HG02588 (cell line): ENCODE measurements around the gene IQCM.
A peak's percentile ranks its signal among the peaks of the same experiment; 100 is the strongest.

ENCODE experiments used
- ATAC-seq: cut with Tn5 transposase; IDR thresholded peaks from one replicate; pipeline ENCODE4 v1.9.1; 2021; ENCODE audit warnings: mild to moderate bottlenecking, moderate library complexity; ENCODE audit not compliant: unreplicated experiment

Gene IQCM

GRCh38 chr4:149781150-149781549 is 34.5 kb downstream of the IQCM start:
- no peak for ATAC-seq

GRCh38 chr4:149768477-149768876 is 47.2 kb downstream of the IQCM start:
- ATAC-seq = no peak

- no peak for ATAC-seq
Observed at GRCh38 chr4:149766135-149766534, 49.5 kb downstream of the IQCM start.

- ATAC-seq = no peak
Observed at GRCh38 chr4:149765630-149766029, 50.0 kb downstream of the IQCM start.

GRCh38 chr4:149755969-149756368 is 59.7 kb downstream of the IQCM start:
- ATAC-seq = no peak

GRCh38 chr4:149754526-149754925 is 61.1 kb downstream of the IQCM start:
- no peak for ATAC-seq

- no peak for ATAC-seq
Observed at GRCh38 chr4:149752729-149753128, 62.9 kb downstream of the IQCM start.

- no peak for ATAC-seq
Observed at GRCh38 chr4:149751174-149751573, 64.5 kb downstream of the IQCM start.

GRCh38 chr4:149749784-149750183 is 65.9 kb downstream of the IQCM start:
- ATAC-seq = no peak

- no peak for ATAC-seq
Observed at GRCh38 chr4:149747646-149748045, 68.0 kb downstream of the IQCM start.

GRCh38 chr4:149746276-149746675 is 69.4 kb downstream of the IQCM start:
- ATAC-seq = no peak

- no peak for ATAC-seq
Observed at GRCh38 chr4:149741186-149741831, 74.3 kb downstream of the IQCM start.

GRCh38 chr4:149738156-149738555 is 77.5 kb downstream of the IQCM start:
- ATAC-seq = no peak

- no peak for ATAC-seq
Observed at GRCh38 chr4:149735796-149736195, 79.8 kb downstream of the IQCM start.

GRCh38 chr4:149728444-149728843 is 87.2 kb downstream of the IQCM start:
- ATAC-seq = no peak

- no peak for ATAC-seq
Observed at GRCh38 chr4:149727663-149728062, 88.0 kb downstream of the IQCM start.

GRCh38 chr4:149723065-149723464 is 92.6 kb downstream of the IQCM start:
- ATAC-seq = no peak

GRCh38 chr4:149719806-149720205 is 95.8 kb downstream of the IQCM start:
- ATAC-seq = peak; percentile 51

- ATAC-seq = no peak
Observed at GRCh38 chr4:149719357-149719756, 96.3 kb downstream of the IQCM start.

GRCh38 chr4:149718500-149718899 is 97.1 kb downstream of the IQCM start:
- ATAC-seq = no peak

GRCh38 chr4:149716728-149717127 is 98.9 kb downstream of the IQCM start:
- no peak for ATAC-seq

GRCh38 chr4:149715822-149716585 is 99.6 kb downstream of the IQCM start:
- ATAC-seq = no peak

GRCh38 chr4:149713031-149713430 is 102.6 kb downstream of the IQCM start:
- no peak for ATAC-seq
